ENCODE data around the gene DTL.
"Not testable (repeated sequence)": the region's sequence is repeated elsewhere in the genome, so short reads cannot be mapped to it uniquely, and the experiment has no call there.

Gene DTL

GRCh38 chr1:212035123-212035834 lies at the start of gene DTL, which contains the start of gene INTS7:
Gene DTL (plus strand): TSS chr1:212035748. CDS start chr1:212035891, 143 bp downstream.
Gene INTS7 (minus strand): TSS chr1:212035557. CDS start chr1:212035437, 120 bp downstream.
- peak within 1 kb of the TSS; percentile 79 for H3K27ac ChIP-seq
- peak; percentile 95 for TF ChIP-seq CTCF (conservative IDR thresholded peaks at IDR 0.05)

- no peak for TF ChIP-seq CTCF (conservative IDR thresholded peaks at IDR 0.05)
- no peak overlapping the region for H3K27ac ChIP-seq
Observed at GRCh38 chr1:211986628-211987254, 48.8 kb upstream of the DTL start.

- H3K27ac ChIP-seq: no peak overlapping the region
- TF ChIP-seq CTCF (conservative IDR thresholded peaks at IDR 0.05): no peak
Observed at GRCh38 chr1:211991695-211992094, 43.9 kb upstream of the DTL start.

GRCh38 chr1:211997426-211997825 lies 38.1 kb upstream of the DTL start:
- H3K27ac ChIP-seq: not testable (repeated sequence)

- no peak overlapping the region for H3K27ac ChIP-seq
- no peak for TF ChIP-seq CTCF (conservative IDR thresholded peaks at IDR 0.05)
Observed at GRCh38 chr1:212002536-212002935, 33.0 kb upstream of the DTL start.

- H3K27ac ChIP-seq: peak overlapping the region; percentile 64
- no peak for TF ChIP-seq CTCF (conservative IDR thresholded peaks at IDR 0.05)
Observed at GRCh38 chr1:212004895-212005608, 30.5 kb upstream of the DTL start.

GRCh38 chr1:212007178-212007577 lies 28.4 kb upstream of the DTL start:
- TF ChIP-seq CTCF (conservative IDR thresholded peaks at IDR 0.05): no peak
- peak overlapping the region; percentile 64 for H3K27ac ChIP-seq

Data from VCaP (cell line).